Measurements from ENCODE around the gene CNTNAP2.

The CNTNAP2 gene

DNA sequence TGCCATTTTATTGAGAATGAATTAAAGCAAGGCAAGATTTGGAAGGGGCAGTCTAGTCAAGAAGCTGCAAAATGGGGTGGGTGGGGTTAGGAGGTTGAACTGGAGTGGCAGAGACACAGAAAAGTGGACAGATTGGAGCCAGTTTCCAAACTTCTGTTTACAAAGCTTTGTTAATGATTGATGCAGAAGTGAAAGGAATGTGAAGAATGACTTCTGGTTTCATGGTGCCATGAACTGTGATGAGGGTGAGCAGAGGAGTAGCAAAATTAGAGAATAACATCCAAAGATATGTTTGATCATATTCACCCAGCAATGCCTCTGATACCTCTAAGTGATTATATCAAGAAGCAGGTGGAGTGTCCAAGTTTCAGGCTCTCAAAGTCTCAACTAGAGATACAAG, 1356.0 kb downstream of the CNTNAP2 start:
- H3K4me1 ChIP-seq (ENCODE audit: control insufficient read depth, insufficient read depth, low read length, poor library complexity, severe bottlenecking): no peaks in the 10 kb centered on the region
- H3K36me3 ChIP-seq (ENCODE audit: control insufficient read depth, insufficient read depth, low read length): no peaks in the 10 kb centered on the region
- no peak for DNase-seq
- no peak overlapping the region for H3K27ac ChIP-seq (ENCODE audit: insufficient read depth, low read length, poor library complexity, severe bottlenecking)
- H3K27me3 ChIP-seq (replicated peaks; ENCODE audit: control insufficient read depth, insufficient read depth, low read length, poor library complexity, severe bottlenecking): no peaks in the 10 kb centered on the region
- H3K4me3 ChIP-seq (ENCODE audit: insufficient read depth, low read depth, low read length, poor library complexity, severe bottlenecking): no peak overlapping the region
- H3K9me3 ChIP-seq (ENCODE audit: control insufficient read depth, low read length): no peaks in the 10 kb centered on the region

DNA sequence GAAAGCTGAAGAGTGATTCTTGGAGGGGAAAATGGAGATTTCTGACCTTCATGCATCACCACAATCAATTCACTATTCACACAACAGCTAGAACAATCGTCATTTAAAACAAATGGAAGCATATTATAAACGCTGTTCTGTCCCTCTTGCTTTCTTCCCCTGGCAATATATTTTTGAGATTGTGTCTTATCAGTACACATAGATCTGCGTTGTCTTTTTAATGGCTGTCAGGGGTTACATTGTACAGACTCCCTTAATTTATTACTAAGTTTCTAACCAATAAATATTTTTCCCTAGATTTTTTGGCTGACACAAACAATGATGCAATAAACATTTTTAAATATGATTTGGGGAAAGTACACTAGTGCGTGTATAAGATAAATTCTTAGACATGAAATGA, 1358.3 kb downstream of the CNTNAP2 start:
- no peaks in the 10 kb centered on the region for H3K27me3 ChIP-seq (replicated peaks; ENCODE audit: control insufficient read depth, insufficient read depth, low read length, poor library complexity, severe bottlenecking)
- H3K27ac ChIP-seq (ENCODE audit: insufficient read depth, low read length, poor library complexity, severe bottlenecking): no peak overlapping the region
- H3K4me3 ChIP-seq (ENCODE audit: insufficient read depth, low read depth, low read length, poor library complexity, severe bottlenecking): no peak overlapping the region
- H3K4me1 ChIP-seq (ENCODE audit: control insufficient read depth, insufficient read depth, low read length, poor library complexity, severe bottlenecking): no peaks in the 10 kb centered on the region
- H3K36me3 ChIP-seq (ENCODE audit: control insufficient read depth, insufficient read depth, low read length): no peaks in the 10 kb centered on the region
- no peaks in the 10 kb centered on the region for H3K9me3 ChIP-seq (ENCODE audit: control insufficient read depth, low read length)
- no peak for DNase-seq

DNA sequence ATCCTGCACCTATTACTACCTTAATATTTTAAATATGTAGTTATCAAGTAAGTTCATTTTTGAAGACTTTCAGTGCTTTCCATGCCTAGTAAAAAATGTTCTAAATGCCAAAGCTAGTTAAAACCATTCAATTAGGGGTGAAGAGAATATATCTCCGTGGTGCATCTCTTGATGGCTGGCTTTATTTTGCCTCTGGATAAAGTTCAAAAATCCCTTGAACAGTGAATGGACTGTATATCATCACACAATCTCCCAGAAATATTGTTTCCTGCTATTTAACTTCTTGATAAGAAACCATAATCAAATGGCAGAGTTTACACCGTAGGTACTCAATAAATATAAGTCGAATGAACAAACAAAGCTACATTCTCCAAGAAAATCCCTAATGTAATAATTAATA, 1360.9 kb downstream of the CNTNAP2 start:
- Histone ChIP-seq H3K9me3 (ENCODE audit: control insufficient read depth, low read length) (no peaks in the 10 kb centered on the region), H3K36me3 (ENCODE audit: control insufficient read depth, insufficient read depth, low read length) (no peaks in the 10 kb centered on the region), H3K27ac (ENCODE audit: insufficient read depth, low read length, poor library complexity, severe bottlenecking) (no peak overlapping the region), H3K27me3 (replicated peaks; ENCODE audit: control insufficient read depth, insufficient read depth, low read length, poor library complexity, severe bottlenecking) (no peaks in the 10 kb centered on the region), H3K4me3 (ENCODE audit: insufficient read depth, low read depth, low read length, poor library complexity, severe bottlenecking) (no peak overlapping the region), H3K4me1 (ENCODE audit: control insufficient read depth, insufficient read depth, low read length, poor library complexity, severe bottlenecking) (no peaks in the 10 kb centered on the region)
- DNase-seq: no peak

DNA sequence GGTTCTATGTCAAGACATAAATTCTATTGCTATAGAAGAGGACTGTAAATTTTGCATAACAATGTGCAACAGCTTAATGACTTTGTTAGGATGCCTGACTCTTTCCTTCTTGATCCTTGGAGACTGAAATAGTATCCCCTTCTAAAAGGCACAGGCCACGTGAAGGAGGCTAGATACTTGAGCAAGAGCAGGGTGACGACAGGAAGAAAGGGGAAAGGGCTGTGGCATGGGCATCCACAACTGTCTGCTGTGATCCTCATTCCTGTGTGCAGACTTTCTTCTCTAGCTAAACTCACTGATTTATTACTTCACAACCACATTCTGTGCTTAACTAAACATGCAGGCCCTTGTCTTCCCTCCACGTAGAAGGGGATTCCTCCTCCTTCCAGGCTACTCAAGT, 1362.2 kb downstream of the CNTNAP2 start:
- no peaks in the 10 kb centered on the region for H3K4me1 ChIP-seq (ENCODE audit: control insufficient read depth, insufficient read depth, low read length, poor library complexity, severe bottlenecking)
- no peaks in the 10 kb centered on the region for H3K27me3 ChIP-seq (replicated peaks; ENCODE audit: control insufficient read depth, insufficient read depth, low read length, poor library complexity, severe bottlenecking)
- no peaks in the 10 kb centered on the region for H3K9me3 ChIP-seq (ENCODE audit: control insufficient read depth, low read length)
- DNase-seq: no peak
- H3K4me3 ChIP-seq (ENCODE audit: insufficient read depth, low read depth, low read length, poor library complexity, severe bottlenecking): no peak overlapping the region
- H3K27ac ChIP-seq (ENCODE audit: insufficient read depth, low read length, poor library complexity, severe bottlenecking): no peak overlapping the region
- no peaks in the 10 kb centered on the region for H3K36me3 ChIP-seq (ENCODE audit: control insufficient read depth, insufficient read depth, low read length)

DNA sequence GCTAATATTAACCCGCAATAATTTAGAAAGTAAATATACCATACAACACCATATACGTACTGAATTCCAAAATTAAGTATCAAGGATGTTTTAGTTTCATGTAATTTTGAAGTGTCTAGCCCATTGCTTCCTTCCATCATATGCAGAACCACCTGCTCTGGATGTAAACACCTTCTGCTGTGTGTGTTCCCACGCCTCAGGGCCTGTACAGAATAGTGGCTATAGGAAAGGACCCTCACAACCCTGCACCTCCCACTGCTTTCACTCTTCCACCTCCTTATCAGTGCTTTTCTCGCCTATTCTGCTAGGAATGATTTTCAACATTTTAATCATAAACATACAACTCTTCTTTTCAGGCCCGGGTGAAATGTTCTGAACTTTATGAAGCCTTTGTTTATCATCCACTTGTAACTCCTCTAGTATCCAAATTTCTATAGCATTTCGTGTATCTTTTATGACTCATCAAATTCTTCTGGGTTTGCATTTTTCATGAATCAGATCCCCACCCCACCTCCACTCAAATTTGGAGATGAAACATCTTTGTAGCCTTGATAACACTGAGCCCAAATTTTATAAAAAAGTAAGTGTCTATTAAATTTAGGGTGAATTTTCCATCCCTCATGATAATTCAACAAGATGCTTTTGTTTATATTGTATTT, 1367.2 kb downstream of the CNTNAP2 start:
- DNase-seq: no peak
- Histone ChIP-seq H3K36me3 (ENCODE audit: control insufficient read depth, insufficient read depth, low read length) (no peaks in the 10 kb centered on the region), H3K9me3 (ENCODE audit: control insufficient read depth, low read length) (no peaks in the 10 kb centered on the region), H3K4me3 (ENCODE audit: insufficient read depth, low read depth, low read length, poor library complexity, severe bottlenecking) (no peak overlapping the region), H3K27me3 (replicated peaks; ENCODE audit: control insufficient read depth, insufficient read depth, low read length, poor library complexity, severe bottlenecking) (no peaks in the 10 kb centered on the region), H3K4me1 (ENCODE audit: control insufficient read depth, insufficient read depth, low read length, poor library complexity, severe bottlenecking) (no peaks in the 10 kb centered on the region), H3K27ac (ENCODE audit: insufficient read depth, low read length, poor library complexity, severe bottlenecking) (no peak overlapping the region)

- Histone ChIP-seq H3K27ac (ENCODE audit: insufficient read depth, low read length, poor library complexity, severe bottlenecking) (no peak overlapping the region), H3K9me3 (ENCODE audit: control insufficient read depth, low read length) (no peaks in the 10 kb centered on the region), H3K36me3 (ENCODE audit: control insufficient read depth, insufficient read depth, low read length) (no peaks in the 10 kb centered on the region), H3K4me3 (ENCODE audit: insufficient read depth, low read depth, low read length, poor library complexity, severe bottlenecking) (no peak overlapping the region), H3K27me3 (replicated peaks; ENCODE audit: control insufficient read depth, insufficient read depth, low read length, poor library complexity, severe bottlenecking) (no peaks in the 10 kb centered on the region), H3K4me1 (ENCODE audit: control insufficient read depth, insufficient read depth, low read length, poor library complexity, severe bottlenecking) (no peaks in the 10 kb centered on the region)
- no peak for DNase-seq
These were observed 1369.1 kb downstream of the CNTNAP2 start for GRCh38 chr7:147485660-147486210.

DNA sequence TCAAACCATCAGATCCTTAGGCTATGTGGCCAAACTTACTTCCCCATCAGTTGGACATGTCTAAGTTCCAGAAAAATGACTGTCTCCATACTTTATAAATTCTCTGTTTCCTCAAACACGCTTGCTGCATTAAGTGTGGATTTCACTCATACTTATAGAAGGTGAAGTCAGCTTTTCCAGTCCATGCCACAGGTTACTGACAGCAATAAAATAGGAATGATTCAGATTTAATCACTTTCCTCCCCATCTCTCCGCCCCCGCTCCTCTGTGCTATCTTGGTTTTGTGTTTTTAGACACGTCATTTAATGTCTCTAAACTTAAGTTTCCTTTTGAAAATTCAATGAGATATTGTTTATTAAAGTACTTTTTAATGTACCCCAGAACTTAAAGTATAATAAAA, 1376.0 kb downstream of the CNTNAP2 start:
- H3K36me3 ChIP-seq (ENCODE audit: control insufficient read depth, insufficient read depth, low read length): no peaks in the 10 kb centered on the region
- no peaks in the 10 kb centered on the region for H3K9me3 ChIP-seq (ENCODE audit: control insufficient read depth, low read length)
- no peaks in the 10 kb centered on the region for H3K4me1 ChIP-seq (ENCODE audit: control insufficient read depth, insufficient read depth, low read length, poor library complexity, severe bottlenecking)
- H3K27me3 ChIP-seq (replicated peaks; ENCODE audit: control insufficient read depth, insufficient read depth, low read length, poor library complexity, severe bottlenecking): no peaks in the 10 kb centered on the region
- no peak for DNase-seq
- H3K27ac ChIP-seq (ENCODE audit: insufficient read depth, low read length, poor library complexity, severe bottlenecking): no peak overlapping the region
- no peak overlapping the region for H3K4me3 ChIP-seq (ENCODE audit: insufficient read depth, low read depth, low read length, poor library complexity, severe bottlenecking)

- Histone ChIP-seq H3K27me3 (replicated peaks; ENCODE audit: control insufficient read depth, insufficient read depth, low read length, poor library complexity, severe bottlenecking) (no peaks in the 10 kb centered on the region), H3K27ac (ENCODE audit: insufficient read depth, low read length, poor library complexity, severe bottlenecking) (no peak overlapping the region)
These were observed 1379.6 kb downstream of the CNTNAP2 start for GRCh38 chr7:147496209-147496608.

DNA sequence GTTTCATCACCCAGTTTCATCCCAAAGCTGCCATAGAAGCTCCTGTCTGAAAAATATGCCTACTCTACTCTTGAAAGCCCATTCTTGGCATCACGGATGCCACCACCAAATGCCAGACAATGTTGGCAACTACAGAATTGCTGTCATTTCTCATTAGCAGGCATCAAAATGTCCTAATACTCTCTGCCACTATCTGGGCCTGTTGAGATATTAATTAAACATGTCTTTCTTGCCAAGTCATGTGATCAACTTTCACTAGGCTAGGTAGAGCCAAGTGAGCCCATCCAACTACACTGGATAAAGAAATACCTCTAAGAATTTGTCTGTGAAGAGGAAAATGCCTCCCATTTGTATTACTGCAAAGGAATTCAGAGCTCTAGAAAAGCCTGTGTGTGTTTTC, 1380.6 kb downstream of the CNTNAP2 start:
- DNase-seq: no peak

More at GRCh38 chr7:147496209-147496608, 1379.6 kb downstream of the CNTNAP2 start:
- Histone ChIP-seq H3K4me3 (ENCODE audit: insufficient read depth, low read depth, low read length, poor library complexity, severe bottlenecking) (no peak overlapping the region), H3K36me3 (ENCODE audit: control insufficient read depth, insufficient read depth, low read length) (no peaks in the 10 kb centered on the region), H3K4me1 (ENCODE audit: control insufficient read depth, insufficient read depth, low read length, poor library complexity, severe bottlenecking) (no peaks in the 10 kb centered on the region), H3K9me3 (ENCODE audit: control insufficient read depth, low read length) (no peaks in the 10 kb centered on the region)
- DNase-seq: no peak

DNA sequence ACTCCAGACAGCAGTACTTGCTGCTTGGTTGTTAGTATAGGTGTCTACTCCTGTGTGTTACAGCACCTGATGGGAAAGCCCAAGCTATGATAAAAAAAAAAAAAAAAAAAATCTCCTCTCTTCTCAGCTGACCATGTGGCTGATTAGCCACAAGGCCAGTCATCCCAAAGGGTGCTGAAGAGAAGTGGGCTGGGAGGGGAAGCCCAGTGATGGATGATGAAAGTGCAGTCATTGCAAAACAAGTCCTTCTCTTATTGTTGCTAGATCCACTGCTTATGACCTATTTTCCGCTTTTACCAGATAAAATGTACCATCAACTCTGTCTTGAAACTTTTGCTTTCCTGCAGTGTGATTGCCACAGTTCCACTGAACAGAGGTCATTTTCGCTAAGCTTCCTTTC, 1381.5 kb downstream of the CNTNAP2 start:
- no peaks in the 10 kb centered on the region for H3K36me3 ChIP-seq (ENCODE audit: control insufficient read depth, insufficient read depth, low read length)
- H3K4me1 ChIP-seq (ENCODE audit: control insufficient read depth, insufficient read depth, low read length, poor library complexity, severe bottlenecking): no peaks in the 10 kb centered on the region

More for the DNA sequence above, 1380.6 kb downstream of the CNTNAP2 start:
- Histone ChIP-seq H3K27me3 (replicated peaks; ENCODE audit: control insufficient read depth, insufficient read depth, low read length, poor library complexity, severe bottlenecking) (no peaks in the 10 kb centered on the region), H3K4me1 (ENCODE audit: control insufficient read depth, insufficient read depth, low read length, poor library complexity, severe bottlenecking) (no peaks in the 10 kb centered on the region), H3K9me3 (ENCODE audit: control insufficient read depth, low read length) (no peaks in the 10 kb centered on the region), H3K27ac (ENCODE audit: insufficient read depth, low read length, poor library complexity, severe bottlenecking) (no peak overlapping the region), H3K36me3 (ENCODE audit: control insufficient read depth, insufficient read depth, low read length) (no peaks in the 10 kb centered on the region), H3K4me3 (ENCODE audit: insufficient read depth, low read depth, low read length, poor library complexity, severe bottlenecking) (no peak overlapping the region)

More for the DNA sequence above, 1381.5 kb downstream of the CNTNAP2 start:
- no peak for DNase-seq
- Histone ChIP-seq H3K9me3 (ENCODE audit: control insufficient read depth, low read length) (no peaks in the 10 kb centered on the region), H3K27me3 (replicated peaks; ENCODE audit: control insufficient read depth, insufficient read depth, low read length, poor library complexity, severe bottlenecking) (no peaks in the 10 kb centered on the region), H3K4me3 (ENCODE audit: insufficient read depth, low read depth, low read length, poor library complexity, severe bottlenecking) (no peak overlapping the region), H3K27ac (ENCODE audit: insufficient read depth, low read length, poor library complexity, severe bottlenecking) (no peak overlapping the region)
